Stimulated activated CD8-positive, alpha-beta memory T cell treated with anti-CD3 and anti-CD28 coated beads, Interleukin-7, amount 100 ng/mL, for 4 hours (primary cell): ENCODE data around the gene ARL5B.

Source experiments
- DNase-seq, 2 donors: peaks; one replicate each; pipeline ENCODE4 v3.0.0-alpha.2; 2020; ENCODE audit warnings: low read depth in 2 of 2

ARL5B gene

DNA sequence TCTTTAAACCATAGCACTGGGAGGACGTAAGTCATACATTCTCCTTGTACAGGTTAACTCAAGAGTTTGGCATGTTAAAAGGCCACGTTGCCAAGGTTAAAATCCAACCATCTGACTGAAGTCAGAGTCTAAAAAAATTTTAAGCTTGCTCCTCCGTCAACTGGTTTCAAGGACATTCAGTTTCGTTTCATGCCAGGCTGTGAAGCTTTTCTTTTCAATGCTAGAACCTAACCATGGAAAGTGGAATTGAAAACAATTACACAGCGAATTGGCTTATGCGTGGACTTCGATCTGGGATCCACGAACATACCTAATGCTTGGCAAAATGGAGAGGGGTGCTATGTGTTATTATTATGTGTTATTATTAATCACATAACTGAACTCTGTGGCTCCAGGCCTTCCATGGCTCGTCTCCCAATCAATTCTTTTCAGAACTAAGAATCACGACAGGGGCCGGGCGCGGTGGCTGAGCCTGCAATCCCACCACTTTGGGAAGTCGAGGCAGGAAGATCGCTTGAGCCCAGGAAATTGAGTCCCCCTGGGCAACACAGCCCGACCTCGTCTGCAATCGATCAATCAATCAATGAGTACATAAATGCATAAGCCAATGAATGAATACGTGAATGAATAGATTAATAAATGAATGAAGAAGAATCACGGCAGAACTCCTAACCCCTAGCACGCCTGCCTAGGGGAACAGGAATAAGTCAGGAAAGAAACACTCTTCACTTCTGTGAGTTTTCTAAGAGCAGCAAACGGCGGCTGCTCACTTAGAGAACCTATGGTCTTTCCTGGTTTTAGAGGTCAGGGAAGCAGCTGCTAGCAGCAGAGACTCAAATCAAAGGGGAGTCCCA, 733 bp upstream of the ARL5B start:
- no peak for DNase-seq

DNA sequence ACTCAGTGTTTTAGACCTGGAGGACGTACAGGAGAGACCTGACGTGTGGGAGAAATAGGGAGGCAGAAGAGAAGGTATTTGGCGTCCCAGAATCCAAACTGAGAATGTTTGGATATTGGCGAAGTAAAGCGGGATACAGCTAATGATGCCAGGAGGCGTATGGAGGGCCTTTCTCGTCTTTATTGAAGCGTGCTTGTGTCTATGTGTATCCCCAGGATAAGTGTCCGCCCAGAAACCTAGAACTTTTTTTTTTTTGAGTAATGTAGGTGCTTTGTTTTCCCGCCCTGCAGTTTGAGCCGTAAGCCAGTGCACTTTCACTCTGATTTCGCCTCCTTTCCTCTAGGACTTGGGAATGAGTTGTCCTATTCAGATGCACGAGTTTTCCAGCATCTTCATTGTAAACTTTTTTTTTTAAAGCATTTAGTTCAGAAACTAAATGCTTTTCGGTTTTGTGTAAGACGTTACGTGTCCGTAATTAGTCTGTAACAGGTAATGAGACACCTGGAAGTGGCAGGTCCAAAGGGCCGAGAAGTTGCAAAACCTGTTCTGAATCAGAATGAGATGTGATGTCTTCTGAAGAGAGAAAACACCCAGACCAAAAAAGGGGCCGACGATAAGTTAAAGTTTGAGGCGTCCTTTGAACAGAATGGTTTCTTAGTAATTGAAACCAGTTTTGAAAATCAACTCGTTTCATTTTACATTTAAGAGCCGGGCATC, 746 bp downstream of the ARL5B start:
- DNase-seq, result no peak

GRCh38 chr10:18660816-18661431, 1.7 kb downstream of the ARL5B start:
- DNase-seq, result no peak

- DNase-seq, result no peak
Measured at GRCh38 chr10:18664841-18665478, 5.7 kb downstream of the ARL5B start.

- no peak for DNase-seq
Measured at GRCh38 chr10:18665815-18666558, 6.8 kb downstream of the ARL5B start.

DNA sequence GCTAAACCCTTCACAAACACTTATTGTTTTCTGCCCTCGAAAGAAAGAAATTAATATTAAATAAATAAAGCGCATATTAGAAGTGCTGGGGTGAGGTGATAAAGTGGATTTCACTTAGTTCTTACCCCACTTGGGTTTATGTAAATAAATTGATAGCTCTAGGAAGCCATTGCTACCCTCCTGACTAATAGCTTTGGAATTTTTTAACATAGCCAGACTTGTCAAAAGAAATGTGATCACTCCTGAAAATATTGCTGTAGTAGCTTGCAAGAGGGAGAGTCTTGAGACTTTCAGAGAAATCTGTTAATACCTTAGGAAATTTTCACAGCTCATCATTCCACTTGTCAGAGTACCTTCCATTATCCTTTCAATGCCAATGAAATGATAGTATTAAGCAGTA, 7.6 kb downstream of the ARL5B start:
- DNase-seq, result no peak

GRCh38 chr10:18668026-18668425, 8.8 kb downstream of the ARL5B start:
- no peak for DNase-seq

- no peak for DNase-seq
Measured at GRCh38 chr10:18675086-18675801, 16.0 kb downstream of the ARL5B start.

- DNase-seq, result no peak
Measured at GRCh38 chr10:18680754-18681153, 21.5 kb downstream of the ARL5B start.

GRCh38 chr10:18681366-18681765, 22.1 kb downstream of the ARL5B start:
- no peak for DNase-seq

DNA sequence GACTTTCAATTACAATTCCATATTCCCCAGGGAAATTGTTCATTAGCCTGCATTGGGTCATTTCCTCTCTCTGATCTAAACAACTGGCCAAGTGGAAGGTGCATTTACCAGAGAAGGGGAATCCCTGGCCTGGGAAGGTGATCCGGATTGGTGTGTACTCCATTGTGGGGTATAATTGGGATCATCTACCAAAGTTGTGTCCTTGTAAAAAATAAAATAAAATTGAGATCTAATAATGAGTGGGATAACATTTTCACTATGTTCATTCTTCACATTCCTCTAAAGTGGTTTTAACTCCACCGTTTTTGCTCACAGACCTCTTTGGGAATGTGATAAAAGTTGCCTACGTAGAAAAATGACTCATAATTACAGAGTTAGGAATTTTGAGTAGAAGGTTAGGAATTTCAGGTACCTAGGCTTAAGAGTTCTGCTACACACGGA, 22.8 kb downstream of the ARL5B start:
- DNase-seq, result no peak

GRCh38 chr10:18683427-18683826, 24.2 kb downstream of the ARL5B start:
- DNase-seq, result no peak

DNA sequence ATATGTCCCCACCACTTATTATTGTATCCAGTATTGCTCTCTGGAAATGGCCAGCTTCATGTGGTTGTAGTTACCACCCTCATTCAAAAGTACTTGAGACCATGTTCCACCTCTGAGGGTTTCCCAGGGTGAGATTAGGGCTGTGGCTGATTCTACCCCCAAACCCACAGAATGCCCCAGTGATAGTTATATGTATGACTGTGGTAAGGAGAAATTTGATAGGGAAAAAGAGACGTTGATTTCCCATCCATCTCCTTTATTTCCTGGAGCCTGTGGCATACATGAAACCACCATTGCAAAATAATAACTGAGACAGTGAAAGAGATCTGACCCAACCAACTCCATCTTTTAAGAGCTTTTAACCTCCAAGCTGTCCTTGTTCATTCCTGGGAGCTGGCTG, 25.2 kb downstream of the ARL5B start:
- DNase-seq, result no peak

- no peak for DNase-seq
Measured at GRCh38 chr10:18684953-18685352, 25.7 kb downstream of the ARL5B start.

- DNase-seq, result no peak
Measured at GRCh38 chr10:18685555-18685954, 26.3 kb downstream of the ARL5B start.

DNA sequence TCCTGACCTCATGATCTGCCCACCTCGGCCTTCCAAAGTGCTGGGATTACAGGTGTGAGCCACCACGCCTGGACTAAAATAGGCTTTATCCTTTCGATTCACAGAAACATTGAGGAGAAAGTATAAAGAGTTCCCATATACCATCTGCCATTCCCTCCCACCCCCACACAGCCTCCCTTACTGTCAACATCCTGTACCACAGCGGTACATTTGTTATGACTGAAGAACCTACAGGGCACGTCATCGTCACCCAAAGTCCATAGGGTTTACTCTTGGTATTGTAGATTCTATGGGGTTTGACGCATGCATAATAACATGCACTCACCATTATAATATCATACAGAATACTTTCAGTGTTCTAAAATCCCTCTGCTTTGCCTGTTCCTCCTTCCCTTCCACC, 28.0 kb downstream of the ARL5B start:
- DNase-seq, result no peak

DNA sequence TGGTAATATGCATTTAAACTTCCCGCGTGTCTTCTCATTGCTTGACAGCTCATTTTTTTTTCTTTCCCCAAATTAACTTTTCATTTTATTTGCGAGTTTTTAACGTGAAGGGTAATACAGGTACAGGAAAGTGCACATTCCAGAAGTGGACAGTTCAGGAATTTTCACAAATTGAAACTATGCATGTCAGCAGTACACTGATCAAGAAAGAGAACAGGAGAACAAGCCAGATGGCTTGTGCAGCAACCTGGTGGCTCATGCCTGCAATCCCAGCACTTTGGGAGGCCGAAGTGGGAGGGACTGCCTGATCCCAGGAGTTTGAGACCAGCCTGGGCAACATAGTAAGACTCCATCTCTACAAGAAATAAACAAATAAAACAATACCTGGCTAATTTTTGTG, 28.5 kb downstream of the ARL5B start:
- DNase-seq, result no peak

DNA sequence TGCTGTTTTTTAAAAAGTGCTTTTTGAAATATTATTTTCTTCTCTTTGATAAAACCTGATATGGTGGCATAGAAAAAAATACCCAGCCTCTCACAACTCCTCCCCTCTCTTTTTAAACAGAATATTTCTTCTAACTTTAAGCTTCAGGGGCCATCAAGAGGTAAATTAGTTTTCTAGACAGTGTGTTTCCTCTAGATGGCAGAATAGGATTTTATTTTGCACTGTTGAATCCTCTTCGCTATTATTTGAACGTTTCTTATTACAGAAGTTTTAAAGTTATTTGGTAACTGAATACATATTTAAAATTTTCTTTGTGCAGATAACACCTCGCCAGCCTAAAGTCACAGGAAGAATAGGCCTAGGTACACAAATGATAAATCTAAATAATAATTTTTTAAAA, 30.3 kb downstream of the ARL5B start:
- DNase-seq, result no peak

GRCh38 chr10:18690541-18690940, 31.3 kb downstream of the ARL5B start:
- no peak for DNase-seq

DNA sequence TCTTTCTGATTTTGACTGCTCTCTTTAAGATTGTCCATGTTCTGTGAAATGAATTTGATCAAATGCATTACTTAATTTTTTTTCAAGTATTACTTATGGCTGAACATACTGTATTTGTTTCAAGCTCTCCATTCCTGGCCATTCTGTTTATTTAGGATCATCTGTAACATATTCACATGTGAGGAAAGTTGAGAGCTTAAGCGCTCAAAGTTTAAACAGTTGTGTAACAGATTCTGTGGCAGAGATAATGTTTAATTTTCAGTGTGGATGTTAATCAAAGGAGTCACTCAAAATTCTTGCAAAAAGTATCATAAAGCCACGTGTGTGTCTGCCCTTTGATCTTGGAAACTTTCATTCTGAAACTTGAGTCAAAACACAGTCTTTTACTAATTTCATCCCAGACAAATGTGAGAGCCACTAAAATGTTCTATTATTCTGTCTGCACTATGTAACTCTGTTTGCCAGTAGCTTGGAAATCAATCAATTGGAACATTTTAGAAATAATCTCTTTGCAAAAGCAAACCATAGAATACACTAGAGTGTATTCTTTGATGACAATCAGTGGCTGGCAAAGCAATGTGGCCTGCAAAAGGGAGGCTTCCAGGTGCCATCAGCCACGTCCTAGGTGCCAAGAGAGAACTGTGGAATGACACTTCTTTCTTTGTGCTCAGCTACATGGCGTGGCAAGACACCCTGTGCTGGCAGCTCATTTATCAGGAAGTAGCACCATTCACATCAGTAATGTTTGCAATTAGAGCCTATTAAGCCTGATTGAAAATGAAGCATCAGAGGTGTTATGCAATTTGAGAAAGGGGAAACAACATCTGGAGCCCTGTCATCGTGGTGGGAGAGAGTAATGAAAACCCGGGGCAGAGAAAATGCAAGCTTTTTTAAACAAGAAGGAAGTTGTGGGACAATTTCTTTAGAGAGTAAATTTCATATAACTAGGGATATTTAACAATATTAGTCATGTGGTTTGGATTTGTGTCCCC, 40.9 kb downstream of the ARL5B start:
- no peak for DNase-seq
